ENCODE data around the gene ABCC6.

DNA sequence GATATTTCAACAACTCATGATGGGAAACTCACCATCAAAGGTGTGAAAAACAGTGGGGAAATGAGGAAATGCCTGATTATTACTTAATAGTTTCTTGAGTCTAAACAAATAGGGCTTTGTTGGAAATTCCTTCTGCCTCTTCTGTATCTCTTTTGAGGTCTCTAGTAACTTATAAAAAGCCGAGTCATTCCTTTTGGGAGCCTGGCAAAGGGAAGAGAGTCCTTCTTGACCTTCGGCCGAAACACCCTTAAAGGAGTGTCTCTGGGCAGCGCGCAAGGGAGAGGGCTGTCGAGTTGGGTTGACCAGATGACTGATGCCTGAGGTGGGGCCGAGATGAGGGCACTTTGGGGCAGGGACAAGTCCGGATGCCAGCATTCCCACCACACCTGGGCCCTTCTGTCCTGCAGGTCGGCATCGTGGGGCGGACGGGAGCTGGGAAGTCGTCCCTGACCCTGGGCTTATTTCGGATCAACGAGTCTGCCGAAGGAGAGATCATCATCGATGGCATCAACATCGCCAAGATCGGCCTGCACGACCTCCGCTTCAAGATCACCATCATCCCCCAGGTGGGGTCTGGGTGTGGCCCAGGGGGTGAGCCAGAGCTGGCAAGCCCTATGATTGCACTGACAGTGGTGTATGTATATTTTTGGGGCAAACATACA is 89.2 kb downstream of the ABCC6 start:
- no peak for TF ChIP-seq POLR2A (IDR thresholded peaks at IDR 0.05)
- TF ChIP-seq, protein P1, sequence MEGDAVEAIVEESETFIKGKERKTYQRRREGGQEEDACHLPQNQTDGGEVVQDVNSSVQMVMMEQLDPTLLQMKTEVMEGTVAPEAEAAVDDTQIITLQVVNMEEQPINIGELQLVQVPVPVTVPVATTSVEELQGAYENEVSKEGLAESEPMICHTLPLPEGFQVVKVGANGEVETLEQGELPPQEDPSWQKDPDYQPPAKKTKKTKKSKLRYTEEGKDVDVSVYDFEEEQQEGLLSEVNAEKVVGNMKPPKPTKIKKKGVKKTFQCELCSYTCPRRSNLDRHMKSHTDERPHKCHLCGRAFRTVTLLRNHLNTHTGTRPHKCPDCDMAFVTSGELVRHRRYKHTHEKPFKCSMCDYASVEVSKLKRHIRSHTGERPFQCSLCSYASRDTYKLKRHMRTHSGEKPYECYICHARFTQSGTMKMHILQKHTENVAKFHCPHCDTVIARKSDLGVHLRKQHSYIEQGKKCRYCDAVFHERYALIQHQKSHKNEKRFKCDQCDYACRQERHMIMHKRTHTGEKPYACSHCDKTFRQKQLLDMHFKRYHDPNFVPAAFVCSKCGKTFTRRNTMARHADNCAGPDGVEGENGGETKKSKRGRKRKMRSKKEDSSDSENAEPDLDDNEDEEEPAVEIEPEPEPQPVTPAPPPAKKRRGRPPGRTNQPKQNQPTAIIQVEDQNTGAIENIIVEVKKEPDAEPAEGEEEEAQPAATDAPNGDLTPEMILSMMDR (IDR thresholded peaks at IDR 0.05) = no peak

Data from lower leg skin (tissue), 3 donors.